Ishikawa (cell line): Measurements from ENCODE around the gene ANTXR1.
A peak's percentile ranks its signal among the peaks of the same experiment; 100 is the strongest.

Source experiments
- CEBPB ChIP-seq: IDR thresholded peaks from 2 replicates; pipeline ENCODE4 v1.6.1; 2012
- CREB1 ChIP-seq: IDR thresholded peaks from 2 replicates; pipeline ENCODE4 v1.6.1; 2012; ENCODE audit warnings: low read depth
- EGR1 ChIP-seq: IDR thresholded peaks from 2 replicates; pipeline ENCODE4 v1.6.1; 2012
- EP300 ChIP-seq: IDR thresholded peaks from 2 replicates; pipeline ENCODE4 v1.6.1; 2012; ENCODE audit warnings: borderline replicate concordance
- FOXM1 ChIP-seq: IDR thresholded peaks from 2 replicates; pipeline ENCODE4 v1.6.1; 2012; ENCODE audit warnings: low read depth, borderline replicate concordance
- MAX ChIP-seq: IDR thresholded peaks from 2 replicates; pipeline ENCODE4 v1.6.1; 2012
- NFIC ChIP-seq: IDR thresholded peaks from 2 replicates; pipeline ENCODE4 v1.6.1; 2012
- RAD21 ChIP-seq: IDR thresholded peaks from 2 replicates; pipeline ENCODE4 v1.6.1; 2012; ENCODE audit warnings: low read depth
- TAF1 ChIP-seq: IDR thresholded peaks from 2 replicates; pipeline ENCODE4 v1.6.1; 2012; ENCODE audit warnings: low read depth, mild to moderate bottlenecking
- TCF12 ChIP-seq: IDR thresholded peaks from 2 replicates; pipeline ENCODE4 v1.6.1; 2012; ENCODE audit warnings: low read depth
- TEAD4 ChIP-seq: IDR thresholded peaks from 2 replicates; pipeline ENCODE4 v1.6.1; 2012
- USF1 ChIP-seq: IDR thresholded peaks from 2 replicates; pipeline ENCODE4 v1.6.1; 2012
- YY1 ChIP-seq: IDR thresholded peaks from 2 replicates; pipeline ENCODE4 v1.6.1; 2012; ENCODE audit warnings: low read depth
- ZBTB7A ChIP-seq: IDR thresholded peaks from 2 replicates; pipeline ENCODE4 v1.6.1; 2012; ENCODE audit warnings: low read depth
- TF ChIP-seq, protein P1 (sequence below): IDR thresholded peaks from 2 replicates; pipeline ENCODE4 v1.6.1; 2012; ENCODE audit warnings: low read depth, mild to moderate bottlenecking

ANTXR1 gene

GRCh38 chr2:69013142-69013839 is at the start of gene ANTXR1:
TSS of gene ANTXR1 (plus strand) at chr2:69013179. CDS start at chr2:69013500, 321 bp downstream.
- no peak for TF ChIP-seq CREB1
- no peak for TF ChIP-seq NFIC
- TF ChIP-seq TCF12: peak; percentile 45; the same call in 1 of the 2 replicates
- TF ChIP-seq TAF1: no peak; the same call in 1 of the 2 replicates
- TF ChIP-seq TEAD4: 0 out of 2 replicates have a peak, but pooled peaks have one; percentile 3
- TF ChIP-seq, protein P1, sequence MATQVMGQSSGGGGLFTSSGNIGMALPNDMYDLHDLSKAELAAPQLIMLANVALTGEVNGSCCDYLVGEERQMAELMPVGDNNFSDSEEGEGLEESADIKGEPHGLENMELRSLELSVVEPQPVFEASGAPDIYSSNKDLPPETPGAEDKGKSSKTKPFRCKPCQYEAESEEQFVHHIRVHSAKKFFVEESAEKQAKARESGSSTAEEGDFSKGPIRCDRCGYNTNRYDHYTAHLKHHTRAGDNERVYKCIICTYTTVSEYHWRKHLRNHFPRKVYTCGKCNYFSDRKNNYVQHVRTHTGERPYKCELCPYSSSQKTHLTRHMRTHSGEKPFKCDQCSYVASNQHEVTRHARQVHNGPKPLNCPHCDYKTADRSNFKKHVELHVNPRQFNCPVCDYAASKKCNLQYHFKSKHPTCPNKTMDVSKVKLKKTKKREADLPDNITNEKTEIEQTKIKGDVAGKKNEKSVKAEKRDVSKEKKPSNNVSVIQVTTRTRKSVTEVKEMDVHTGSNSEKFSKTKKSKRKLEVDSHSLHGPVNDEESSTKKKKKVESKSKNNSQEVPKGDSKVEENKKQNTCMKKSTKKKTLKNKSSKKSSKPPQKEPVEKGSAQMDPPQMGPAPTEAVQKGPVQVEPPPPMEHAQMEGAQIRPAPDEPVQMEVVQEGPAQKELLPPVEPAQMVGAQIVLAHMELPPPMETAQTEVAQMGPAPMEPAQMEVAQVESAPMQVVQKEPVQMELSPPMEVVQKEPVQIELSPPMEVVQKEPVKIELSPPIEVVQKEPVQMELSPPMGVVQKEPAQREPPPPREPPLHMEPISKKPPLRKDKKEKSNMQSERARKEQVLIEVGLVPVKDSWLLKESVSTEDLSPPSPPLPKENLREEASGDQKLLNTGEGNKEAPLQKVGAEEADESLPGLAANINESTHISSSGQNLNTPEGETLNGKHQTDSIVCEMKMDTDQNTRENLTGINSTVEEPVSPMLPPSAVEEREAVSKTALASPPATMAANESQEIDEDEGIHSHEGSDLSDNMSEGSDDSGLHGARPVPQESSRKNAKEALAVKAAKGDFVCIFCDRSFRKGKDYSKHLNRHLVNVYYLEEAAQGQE: no peak
- TF ChIP-seq EGR1: no peak
- 0 out of 2 replicates have a peak, but pooled peaks have one; percentile 75 for TF ChIP-seq ZBTB7A
- TF ChIP-seq MAX: no peak; the same call in none of the 2 replicates

DNA sequence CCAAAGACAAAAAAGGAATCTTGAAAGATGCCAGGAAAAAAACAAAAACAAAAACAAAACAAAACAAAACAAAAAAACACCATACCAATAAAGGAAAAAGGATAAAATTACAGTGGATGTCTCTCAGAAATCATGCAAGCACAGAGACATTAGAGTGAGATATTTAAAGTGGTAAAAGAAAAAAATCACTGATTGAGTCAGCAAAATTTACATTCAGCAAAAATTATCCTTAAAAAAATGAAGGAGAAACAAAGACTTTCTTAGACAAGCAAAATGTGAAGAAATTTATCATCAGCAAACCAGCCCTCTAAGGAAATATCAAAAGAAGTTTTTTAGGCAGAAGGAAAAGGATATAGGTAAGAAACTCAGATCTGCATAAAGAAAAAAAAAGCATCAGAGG is 48.7 kb upstream of the ANTXR1 start:
- TF ChIP-seq CREB1: no peak
- no peak for TF ChIP-seq ZBTB7A
- TF ChIP-seq USF1: no peak
- TF ChIP-seq EP300: no peak
- TF ChIP-seq TAF1: no peak
- TF ChIP-seq MAX: no peak
- TF ChIP-seq CEBPB: no peak
- TF ChIP-seq, protein P1: no peak

- TF ChIP-seq EP300 (no peak), NFIC (no peak), CEBPB (no peak), EGR1 (no peak), CREB1 (no peak), MAX (no peak), USF1 (no peak), ZBTB7A (no peak), TCF12 (no peak), FOXM1 (no peak), YY1 (no peak), RAD21 (no peak), TEAD4 (no peak), TAF1 (no peak)
- TF ChIP-seq, protein P1: no peak
Observed at GRCh38 chr2:68968221-68968620, 44.8 kb upstream of the ANTXR1 start.

GRCh38 chr2:68969736-68970490 is 43.1 kb upstream of the ANTXR1 start:
- TF ChIP-seq YY1 (no peak), USF1 (no peak), NFIC (no peak), ZBTB7A (no peak), RAD21 (no peak), TEAD4 (no peak), CREB1 (no peak), TAF1 (no peak), MAX (no peak), EGR1 (no peak), CEBPB (no peak), EP300 (no peak), TCF12 (no peak), FOXM1 (no peak)
- TF ChIP-seq, protein P1: no peak
